Suprapubic skin (tissue), 4 donors: ENCODE measurements around the gene STARD10. TPM values are rescaled to one million over a fixed set of nuclear protein-coding genes. Genes with fewer than 3 reads are reported as not detected.

Experiments used
- DNase-seq, 2 donors: peaks; one replicate each; pipeline ENCODE4 v3.0.0-alpha.2; 2019; ENCODE audit warnings: low spot score in 2 of 2
- H3K27ac ChIP-seq: fragments of 200-600 bp; sonication (generic); one replicate; pipeline ENCODE4 v1.5.1; 2019
- H3K27me3 ChIP-seq: fragments of 200-600 bp; sonication (generic); one replicate; pipeline ENCODE4 v1.5.1; 2019
- H3K36me3 ChIP-seq: fragments of 200-600 bp; sonication (generic); one replicate; pipeline ENCODE4 v1.5.1; 2019
- H3K4me1 ChIP-seq: fragments of 200-600 bp; sonication (generic); one replicate; pipeline ENCODE4 v1.5.1; 2019
- H3K4me3 ChIP-seq: fragments of 200-600 bp; sonication (generic); one replicate; pipeline ENCODE4 v1.5.1; 2019; ENCODE audit warnings: mild to moderate bottlenecking
- H3K9me3 ChIP-seq: fragments of 200-600 bp; sonication (generic); one replicate; pipeline ENCODE4 v1.5.1; 2019
- EP300 ChIP-seq: sonication (generic); formaldehyde crosslinking; IDR thresholded peaks from one replicate; pipeline ENCODE4 v1.6.1; 2017; ENCODE audit warnings: antibody characterized with exemption
- POLR2A ChIP-seq, 2 donors: fragments of 450-650 bp; IDR thresholded peaks; one replicate each; pipeline ENCODE4 v1.6.1; 2017; ENCODE audit warnings: antibody characterized with exemption in 2 of 2, mild to moderate bottlenecking in 2 of 2, moderate library complexity in 2 of 2
- POLR2AphosphoS5 ChIP-seq, 3 donors: sonication (generic); formaldehyde crosslinking; IDR thresholded peaks; one replicate each; pipeline ENCODE4 v1.6.1; 2017; ENCODE audit warnings: antibody characterized with exemption in 3 of 3
- WGBS: methylation state at CpG from one replicate; pipeline ENCODE4 v1.1.5; 2018; 5-methylcytosine and 5-hydroxymethylcytosine counted together
- total RNA-seq, 4 donors: library from RNA; depleted of rRNA; stranded (reverse); fragments of >200 nt; gene quantifications; one replicate each; pipeline ENCODE4 v1.1.0, GENCODE V29; 2016
- TF ChIP-seq, protein P1 (sequence below), 2 donors: fragments of 200-600 bp in 1 of 2; fragments of 450-650 bp in 1 of 2; sonication (generic) in 1 of 2; IDR thresholded peaks; one replicate each; pipeline ENCODE4 v1.5.1; 2016 to 2019; ENCODE audit warnings: antibody characterized with exemption in 2 of 2, mild to moderate bottlenecking in 1 of 2, moderate library complexity in 1 of 2

Gene STARD10
- total RNA-seq, 4 donors from 2014 or later, result 76.3 to 83.0 (median 79.4) TPM

DNA sequence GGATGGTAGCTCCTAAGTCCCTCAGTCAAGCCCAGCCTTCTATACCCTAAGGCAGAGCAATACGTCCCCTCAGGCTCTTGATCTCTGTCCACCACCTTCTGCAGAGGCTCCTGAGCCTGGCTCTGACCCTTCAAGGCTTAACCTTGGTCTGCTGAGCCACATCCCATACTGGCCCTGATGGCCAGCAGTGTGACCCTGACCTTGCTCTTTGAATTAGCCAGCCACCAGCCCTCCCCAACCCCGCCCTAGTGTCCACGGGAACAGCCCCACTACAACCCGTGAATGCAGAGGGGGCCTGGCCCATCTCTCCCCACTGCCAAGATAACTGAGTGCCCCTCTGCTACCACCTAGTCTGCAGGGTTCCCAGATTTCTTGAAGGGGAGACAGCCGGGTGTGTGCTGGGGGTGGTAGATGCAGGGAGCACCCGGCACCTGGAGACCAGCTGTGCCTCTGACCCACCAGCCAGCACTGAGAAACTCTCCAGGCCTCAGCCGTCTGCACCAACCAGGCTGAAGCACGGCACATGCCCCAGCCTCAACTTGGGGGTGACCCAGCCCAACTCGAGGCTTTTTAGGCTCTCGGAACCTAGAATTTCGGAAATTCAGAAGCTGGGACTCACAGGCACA lies 47.8 kb downstream of the STARD10 start:
- Histone ChIP-seq H3K4me1 (peaks cover 30% of the 10 kb centered on the region), H3K4me3 (no peak overlapping the region), H3K27ac (no peak overlapping the region), H3K9me3 (no peaks in the 10 kb centered on the region), H3K36me3 (no peaks in the 10 kb centered on the region), H3K27me3 (no peaks in the 10 kb centered on the region)
- WGBS, result 64% methylated on average over 5 of the region's 11 CpGs
- DNase-seq, result no peak
- TF ChIP-seq POLR2A (IDR thresholded peaks at IDR 0.05), result no peak
- TF ChIP-seq EP300, result no peak
- TF ChIP-seq POLR2AphosphoS5 (IDR thresholded peaks at IDR 0.05), result no peak
- TF ChIP-seq, protein P1, sequence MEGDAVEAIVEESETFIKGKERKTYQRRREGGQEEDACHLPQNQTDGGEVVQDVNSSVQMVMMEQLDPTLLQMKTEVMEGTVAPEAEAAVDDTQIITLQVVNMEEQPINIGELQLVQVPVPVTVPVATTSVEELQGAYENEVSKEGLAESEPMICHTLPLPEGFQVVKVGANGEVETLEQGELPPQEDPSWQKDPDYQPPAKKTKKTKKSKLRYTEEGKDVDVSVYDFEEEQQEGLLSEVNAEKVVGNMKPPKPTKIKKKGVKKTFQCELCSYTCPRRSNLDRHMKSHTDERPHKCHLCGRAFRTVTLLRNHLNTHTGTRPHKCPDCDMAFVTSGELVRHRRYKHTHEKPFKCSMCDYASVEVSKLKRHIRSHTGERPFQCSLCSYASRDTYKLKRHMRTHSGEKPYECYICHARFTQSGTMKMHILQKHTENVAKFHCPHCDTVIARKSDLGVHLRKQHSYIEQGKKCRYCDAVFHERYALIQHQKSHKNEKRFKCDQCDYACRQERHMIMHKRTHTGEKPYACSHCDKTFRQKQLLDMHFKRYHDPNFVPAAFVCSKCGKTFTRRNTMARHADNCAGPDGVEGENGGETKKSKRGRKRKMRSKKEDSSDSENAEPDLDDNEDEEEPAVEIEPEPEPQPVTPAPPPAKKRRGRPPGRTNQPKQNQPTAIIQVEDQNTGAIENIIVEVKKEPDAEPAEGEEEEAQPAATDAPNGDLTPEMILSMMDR (IDR thresholded peaks at IDR 0.05), result no peak

DNA sequence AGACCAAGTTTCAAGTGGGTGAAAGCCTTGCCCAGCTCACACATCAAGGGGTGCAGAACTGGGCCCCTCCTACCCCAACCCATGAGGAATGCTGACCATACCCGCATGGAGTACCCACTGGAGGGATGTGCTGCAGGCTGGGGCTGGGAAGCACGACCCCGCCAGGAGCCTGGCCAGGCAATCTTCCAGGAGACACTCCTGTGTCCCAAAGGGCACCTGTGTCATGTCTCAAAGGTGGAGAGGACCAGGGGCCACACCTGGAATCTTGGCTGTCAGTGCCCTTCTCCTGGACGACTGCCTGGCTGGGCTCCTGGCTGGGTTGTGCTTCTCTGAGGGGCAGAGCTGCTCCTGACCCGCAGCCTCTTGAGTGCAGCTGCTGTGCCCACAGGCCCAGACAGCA lies 48.3 kb downstream of the STARD10 start:
- Histone ChIP-seq H3K27me3 (no peaks in the 10 kb centered on the region), H3K36me3 (no peaks in the 10 kb centered on the region), H3K27ac (no peak overlapping the region), H3K9me3 (no peaks in the 10 kb centered on the region), H3K4me1 (peaks cover 27% of the 10 kb centered on the region), H3K4me3 (no peak overlapping the region)
- TF ChIP-seq EP300 (no peak), POLR2AphosphoS5 (IDR thresholded peaks at IDR 0.05) (no peak), POLR2A (IDR thresholded peaks at IDR 0.05) (no peak)
- TF ChIP-seq, protein P1 (IDR thresholded peaks at IDR 0.05), result no peak
- no peak for DNase-seq
- WGBS, result no CpG with 5 or more reads among the region's 5 CpGs

DNA sequence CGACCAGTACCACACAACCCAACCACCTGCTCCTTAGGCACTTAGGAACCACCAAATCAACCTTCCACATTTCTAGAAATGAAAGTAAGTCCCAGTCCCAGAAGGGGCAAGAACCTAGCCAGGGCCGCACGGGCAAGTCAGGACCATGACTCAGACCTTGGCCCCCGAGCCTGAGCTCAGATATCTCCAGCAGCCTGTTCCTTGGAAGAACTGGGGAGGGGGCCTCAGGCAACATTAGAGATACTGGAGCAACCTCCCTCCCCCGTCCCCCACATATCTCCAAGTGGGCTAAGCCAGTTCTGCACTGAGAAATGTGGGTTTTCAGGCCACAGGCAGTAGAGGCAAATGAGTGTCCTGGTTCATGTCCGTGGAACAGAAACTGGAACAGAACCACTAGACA lies 49.4 kb downstream of the STARD10 start:
- peaks cover 27% of the 10 kb centered on the region for H3K4me1 ChIP-seq
- H3K27me3 ChIP-seq, result no peaks in the 10 kb centered on the region
- WGBS, result 59% methylated on average over 6 of the region's 6 CpGs
- TF ChIP-seq EP300 (no peak), POLR2AphosphoS5 (IDR thresholded peaks at IDR 0.05) (no peak), POLR2A (IDR thresholded peaks at IDR 0.05) (no peak)
- TF ChIP-seq, protein P1 (IDR thresholded peaks at IDR 0.05), result no peak
- no peak overlapping the region for H3K27ac ChIP-seq
- H3K36me3 ChIP-seq, result no peaks in the 10 kb centered on the region
- H3K9me3 ChIP-seq, result no peaks in the 10 kb centered on the region
- no peak for DNase-seq
- H3K4me3 ChIP-seq, result no peak overlapping the region

DNA sequence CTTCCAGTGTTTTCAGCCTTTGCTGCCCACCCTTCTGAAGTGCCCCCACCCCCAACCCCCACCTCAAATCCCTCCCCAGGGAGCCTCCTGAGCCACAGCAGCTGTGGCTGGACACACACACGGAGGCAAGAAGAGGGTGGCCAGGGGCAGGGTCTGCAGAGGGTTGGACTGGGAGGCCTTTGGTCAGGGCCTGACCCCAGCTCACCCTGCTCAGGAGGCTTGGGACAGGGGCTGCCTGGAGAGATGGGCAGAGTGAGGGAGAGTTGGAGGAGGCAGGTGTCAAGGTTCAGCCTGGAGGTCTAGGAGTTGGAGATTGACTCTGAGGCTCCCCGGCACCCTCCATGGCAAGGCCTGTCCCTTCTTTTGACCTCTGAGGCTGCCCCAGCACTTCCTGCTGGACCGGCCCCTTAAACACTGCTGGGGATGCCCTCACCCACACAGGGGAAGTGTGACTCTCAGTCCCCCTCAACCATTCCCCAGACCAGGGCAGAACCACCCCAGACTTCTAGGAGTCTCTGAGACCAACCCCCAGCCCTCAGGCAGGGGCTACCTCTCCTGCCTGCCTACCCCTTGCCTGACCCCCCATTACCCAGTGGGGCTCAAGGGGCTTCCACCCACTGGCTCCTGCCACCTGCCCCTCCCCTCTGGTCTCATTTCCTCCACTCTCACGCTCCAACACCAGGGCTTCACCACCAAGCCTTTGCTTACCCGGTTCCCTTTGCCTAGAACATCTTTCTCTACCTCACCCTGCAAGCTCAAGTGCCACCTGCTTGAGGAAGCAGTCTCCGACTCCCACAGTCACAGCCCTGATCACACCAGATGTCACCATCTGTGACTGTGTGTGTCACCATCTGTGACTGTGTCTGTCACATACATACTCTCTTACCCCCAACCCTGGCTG lies 50.3 kb downstream of the STARD10 start:
- H3K4me3 ChIP-seq, result no peak overlapping the region
- peaks cover 31% of the 10 kb centered on the region for H3K4me1 ChIP-seq
- DNase-seq, result no peak
- H3K36me3 ChIP-seq, result no peaks in the 10 kb centered on the region
- H3K27me3 ChIP-seq, result no peaks in the 10 kb centered on the region
- no peaks in the 10 kb centered on the region for H3K9me3 ChIP-seq
- WGBS, result 83% methylated on average over 6 of the region's 6 CpGs
- H3K27ac ChIP-seq, result no peak overlapping the region
- TF ChIP-seq POLR2A (IDR thresholded peaks at IDR 0.05) (no peak), POLR2AphosphoS5 (IDR thresholded peaks at IDR 0.05) (no peak), EP300 (no peak)
- TF ChIP-seq, protein P1 (IDR thresholded peaks at IDR 0.05), result no peak
